A549 (cell line): ENCODE measurements around the gene TEC.

Source experiments
- POLR2A ChIP-seq: IDR thresholded peaks from 2 replicates; pipeline ENCODE4 v1.6.1; 2012; ENCODE audit warnings: mild to moderate bottlenecking, low read length
- TF ChIP-seq, protein P1 (sequence below): fragments of 200-600 bp; sonication (generic); IDR thresholded peaks from 2 replicates; pipeline ENCODE4 v1.6.1; 2016; ENCODE audit warnings: antibody characterized with exemption, mild to moderate bottlenecking, moderate library complexity

DNA sequence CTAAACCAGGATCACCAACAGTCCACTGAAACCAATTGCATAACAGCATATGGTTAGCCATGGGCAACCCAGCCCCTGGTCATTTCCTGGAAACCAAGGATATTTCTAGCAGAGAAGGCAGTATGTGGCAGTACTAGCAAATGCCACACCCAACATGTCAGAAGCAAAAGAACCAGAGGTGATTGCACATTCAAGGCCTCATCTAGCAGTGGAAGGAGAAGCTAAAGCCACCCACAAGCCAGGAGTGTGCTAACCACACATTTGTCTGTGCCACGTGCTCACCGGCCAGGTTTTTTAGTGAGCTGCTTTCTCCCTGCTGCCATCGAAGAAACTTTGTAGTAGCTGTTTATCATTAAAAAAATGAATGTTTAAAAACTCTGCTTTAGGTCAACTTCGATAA, 42.0 kb downstream of the TEC start:
- TF ChIP-seq, protein P1, sequence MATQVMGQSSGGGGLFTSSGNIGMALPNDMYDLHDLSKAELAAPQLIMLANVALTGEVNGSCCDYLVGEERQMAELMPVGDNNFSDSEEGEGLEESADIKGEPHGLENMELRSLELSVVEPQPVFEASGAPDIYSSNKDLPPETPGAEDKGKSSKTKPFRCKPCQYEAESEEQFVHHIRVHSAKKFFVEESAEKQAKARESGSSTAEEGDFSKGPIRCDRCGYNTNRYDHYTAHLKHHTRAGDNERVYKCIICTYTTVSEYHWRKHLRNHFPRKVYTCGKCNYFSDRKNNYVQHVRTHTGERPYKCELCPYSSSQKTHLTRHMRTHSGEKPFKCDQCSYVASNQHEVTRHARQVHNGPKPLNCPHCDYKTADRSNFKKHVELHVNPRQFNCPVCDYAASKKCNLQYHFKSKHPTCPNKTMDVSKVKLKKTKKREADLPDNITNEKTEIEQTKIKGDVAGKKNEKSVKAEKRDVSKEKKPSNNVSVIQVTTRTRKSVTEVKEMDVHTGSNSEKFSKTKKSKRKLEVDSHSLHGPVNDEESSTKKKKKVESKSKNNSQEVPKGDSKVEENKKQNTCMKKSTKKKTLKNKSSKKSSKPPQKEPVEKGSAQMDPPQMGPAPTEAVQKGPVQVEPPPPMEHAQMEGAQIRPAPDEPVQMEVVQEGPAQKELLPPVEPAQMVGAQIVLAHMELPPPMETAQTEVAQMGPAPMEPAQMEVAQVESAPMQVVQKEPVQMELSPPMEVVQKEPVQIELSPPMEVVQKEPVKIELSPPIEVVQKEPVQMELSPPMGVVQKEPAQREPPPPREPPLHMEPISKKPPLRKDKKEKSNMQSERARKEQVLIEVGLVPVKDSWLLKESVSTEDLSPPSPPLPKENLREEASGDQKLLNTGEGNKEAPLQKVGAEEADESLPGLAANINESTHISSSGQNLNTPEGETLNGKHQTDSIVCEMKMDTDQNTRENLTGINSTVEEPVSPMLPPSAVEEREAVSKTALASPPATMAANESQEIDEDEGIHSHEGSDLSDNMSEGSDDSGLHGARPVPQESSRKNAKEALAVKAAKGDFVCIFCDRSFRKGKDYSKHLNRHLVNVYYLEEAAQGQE = no peak
- no peak for TF ChIP-seq POLR2A
